HG03025 (cell line): ENCODE results near the gene LMNB1.

ENCODE experiments used
- ATAC-seq: cut with Tn5 transposase; IDR thresholded peaks from one replicate; pipeline ENCODE4 v1.9.1; 2021; ENCODE audit warnings: mild to moderate bottlenecking, moderate library complexity; ENCODE audit not compliant: unreplicated experiment, low FRiP score

Gene LMNB1

GRCh38 chr5:126883564-126884245 is 106.8 kb downstream of the LMNB1 start:
- no peak for ATAC-seq

- no peak for ATAC-seq
Observed at GRCh38 chr5:126884269-126884819, 107.4 kb downstream of the LMNB1 start.
